ENCODE results near the gene PTPN13.

The PTPN13 gene

GRCh38 chr4:86822136-86822535 lies 228.0 kb downstream of the PTPN13 start:
- DNase-seq = no peak

- no peak for DNase-seq
These were observed 231.4 kb downstream of the PTPN13 start for GRCh38 chr4:86825511-86825910.

GRCh38 chr4:86831262-86832130 lies 237.4 kb downstream of the PTPN13 start:
- DNase-seq = no peak

GRCh38 chr4:86833615-86834014 lies 239.5 kb downstream of the PTPN13 start:
- DNase-seq = no peak

- DNase-seq = no peak
These were observed 240.8 kb downstream of the PTPN13 start for GRCh38 chr4:86834901-86835300.

- DNase-seq = no peak
These were observed 241.6 kb downstream of the PTPN13 start for GRCh38 chr4:86835677-86836076.

GRCh38 chr4:86837691-86838503 lies 243.8 kb downstream of the PTPN13 start:
- no peak for DNase-seq

GRCh38 chr4:86840858-86841257 lies 246.7 kb downstream of the PTPN13 start:
- DNase-seq = no peak

GRCh38 chr4:86841309-86841708 lies 247.2 kb downstream of the PTPN13 start:
- no peak for DNase-seq

- no peak for DNase-seq
These were observed 251.5 kb downstream of the PTPN13 start for GRCh38 chr4:86845593-86845992.

- DNase-seq = no peak
These were observed 252.8 kb downstream of the PTPN13 start for GRCh38 chr4:86846921-86847320.

- no peak for DNase-seq
These were observed 253.5 kb downstream of the PTPN13 start for GRCh38 chr4:86847571-86847970.

GRCh38 chr4:86848136-86848535 lies 254.0 kb downstream of the PTPN13 start:
- no peak for DNase-seq

GRCh38 chr4:86848732-86849619 lies 254.9 kb downstream of the PTPN13 start, which contains the start of gene SLC10A6:
Gene SLC10A6 (minus strand): TSS chr4:86849384. CDS start chr4:86849115, 269 bp downstream.
- DNase-seq = no peak

GRCh38 chr4:86853209-86853608 lies 259.1 kb downstream of the PTPN13 start:
- no peak for DNase-seq

- DNase-seq = no peak
These were observed 261.5 kb downstream of the PTPN13 start for GRCh38 chr4:86855572-86855971.

GRCh38 chr4:86856896-86857295 lies 262.8 kb downstream of the PTPN13 start:
- DNase-seq = no peak

- no peak for DNase-seq
These were observed 263.4 kb downstream of the PTPN13 start for GRCh38 chr4:86857341-86858052.

Data from NCI-H748 treated with DMSO at 0.1 percent for 48 hours (cell line).